Activated naive CD4-positive, alpha-beta T cell treated with anti-CD3 and anti-CD28 coated beads, Interleukin-2, amount 10 ng/mL, durations not matched to agents 5 hours and 36 hours (primary cell): ENCODE measurements around the gene AKAP8. TPM values are rescaled to one million over a fixed set of nuclear protein-coding genes. Genes with fewer than 3 reads are reported as not detected.

Experiments
- total RNA-seq, 2 experiments: library from RNA; stranded (reverse); gene quantifications; one replicate each; pipeline ENCODE4 v1.2.3, GENCODE V29; 2021

The AKAP8 gene
- 10 to 100 TPM; 51.3 to 53.5 TPM for total RNA-seq

GRCh38 chr19:15379083-15379998 lies at the start of gene AKAP8:
Gene AKAP8, minus strand, starts transcription at chr19:15379787. Its CDS starts 56 bp downstream, at chr19:15379731.

GRCh38 chr19:15418579-15419412 lies 39.2 kb upstream of the AKAP8 start, which contains the start of gene AKAP8L:
Gene AKAP8L, minus strand, starts transcription at chr19:15418988. Its CDS starts 65 bp downstream, at chr19:15418923.

GRCh38 chr19:15332311-15332996 lies 47.1 kb downstream of the AKAP8 start, which contains the start of gene BRD4:
Gene BRD4, minus strand, starts transcription at chr19:15332539. Its CDS starts 59,440 bp downstream, at chr19:15273099.

Other genes with a start within 250 kb of the AKAP8 start
- gene NOTCH3, start 178.8 kb downstream of the AKAP8 start, total RNA-seq = under 1 TPM in 1 of 2 experiments, not detected in 1; 0.12 TPM
- under 1 TPM in 1 of 2 experiments, not detected in 1; 0.19 TPM for gene EPHX3, start 147.3 kb downstream of the AKAP8 start, total RNA-seq
- 100 to 1,000 TPM; 106 to 107 TPM for gene BRD4, start 47.2 kb downstream of the AKAP8 start, total RNA-seq
- 100 to 1,000 TPM in 1 of 2 experiments, 10 to 100 TPM in 1; 96.7 to 104 TPM for gene AKAP8L, start 39.2 kb upstream of the AKAP8 start, total RNA-seq
- gene WIZ, start 70.2 kb upstream of the AKAP8 start, total RNA-seq = 10 to 100 TPM; 27.1 to 29.8 TPM
- 100 to 1,000 TPM; 127 to 130 TPM for gene RASAL3, start 84.8 kb upstream of the AKAP8 start, total RNA-seq
- gene PGLYRP2, start 99.7 kb upstream of the AKAP8 start, total RNA-seq = not detected
- under 1 TPM; 0.12 to 0.23 TPM for gene CYP4F22, start 128.7 kb upstream of the AKAP8 start, total RNA-seq
- gene CYP4F8, start 235.4 kb upstream of the AKAP8 start, total RNA-seq = not detected